GM18867 (cell line): ENCODE measurements around the gene POLR2J2.
"Not testable (repeated sequence)": the region's sequence is repeated elsewhere in the genome, so short reads cannot be mapped to it uniquely, and the experiment has no call there.

Source experiments
- ATAC-seq: cut with Tn5 transposase; IDR thresholded peaks from one replicate; pipeline ENCODE4 v1.9.1; 2021; ENCODE audit warnings: mild to moderate bottlenecking, moderate library complexity; ENCODE audit not compliant: unreplicated experiment

Gene POLR2J2

GRCh38 chr7:102673447-102674067, 2.1 kb upstream of the POLR2J2 start:
- ATAC-seq, result not testable (repeated sequence)

- peak; percentile 36 for ATAC-seq
These were observed 469 bp upstream of the POLR2J2 start for GRCh38 chr7:102671956-102672307.

GRCh38 chr7:102667523-102667922, 3.9 kb downstream of the POLR2J2 start:
- ATAC-seq, result not testable (repeated sequence)

GRCh38 chr7:102666850-102667249, 4.6 kb downstream of the POLR2J2 start:
- not testable (repeated sequence) for ATAC-seq

- ATAC-seq, result not testable (repeated sequence)
These were observed 6.7 kb downstream of the POLR2J2 start for GRCh38 chr7:102664765-102665164.

GRCh38 chr7:102649924-102650323, 21.5 kb downstream of the POLR2J2 start, which contains the start of gene SPDYE2B:
Gene SPDYE2B (plus strand): TSS chr7:102650319. CDS start chr7:102652349, 2,030 bp downstream.
- ATAC-seq, result not testable (repeated sequence)

- ATAC-seq, result not testable (repeated sequence)
These were observed 23.6 kb downstream of the POLR2J2 start for GRCh38 chr7:102647813-102648212.

GRCh38 chr7:102643404-102643803, 28.1 kb downstream of the POLR2J2 start:
- not testable (repeated sequence) for ATAC-seq

- ATAC-seq, result not testable (repeated sequence)
These were observed 28.8 kb downstream of the POLR2J2 start, which contains the start of gene UPK3BL1 for GRCh38 chr7:102642691-102643090. Gene UPK3BL1 (minus strand): TSS chr7:102642791. CDS start chr7:102642741, 50 bp downstream.

GRCh38 chr7:102638848-102639247, 32.6 kb downstream of the POLR2J2 start:
- not testable (repeated sequence) for ATAC-seq

- not testable (repeated sequence) for ATAC-seq
These were observed 34.5 kb downstream of the POLR2J2 start for GRCh38 chr7:102636956-102637355.

GRCh38 chr7:102635354-102635753, 36.1 kb downstream of the POLR2J2 start:
- not testable (repeated sequence) for ATAC-seq

- ATAC-seq, result not testable (repeated sequence)
These were observed 37.2 kb downstream of the POLR2J2 start for GRCh38 chr7:102634299-102634698.

GRCh38 chr7:102630622-102631021, 40.8 kb downstream of the POLR2J2 start:
- ATAC-seq, result not testable (repeated sequence)

GRCh38 chr7:102627271-102627904, 44.1 kb downstream of the POLR2J2 start:
- ATAC-seq, result not testable (repeated sequence)

- ATAC-seq, result not testable (repeated sequence)
These were observed 53.3 kb downstream of the POLR2J2 start for GRCh38 chr7:102618122-102618521.

GRCh38 chr7:102616507-102617125, 54.8 kb downstream of the POLR2J2 start, which contains the start of gene RASA4:
Gene RASA4 (minus strand): TSS chr7:102616756. CDS start chr7:102616689, 67 bp downstream.
- peak; percentile 77 for ATAC-seq
